Stimulated activated CD4-positive, alpha-beta T cell treated with anti-CD3 and anti-CD28 coated beads, Interleukin-1b, Interleukin-23, amount 100 ng/mL, for 1 hour (primary cell): ENCODE data around the gene CMTM3.
"Not testable (repeated sequence)": the region's sequence is repeated elsewhere in the genome, so short reads cannot be mapped to it uniquely, and the experiment has no call there.

Experiments
- DNase-seq, 2 donors: peaks; one replicate each; pipeline ENCODE4 v3.0.0-alpha.2; 2020; ENCODE audit warnings: low read depth in 2 of 2

The CMTM3 gene, protein sequence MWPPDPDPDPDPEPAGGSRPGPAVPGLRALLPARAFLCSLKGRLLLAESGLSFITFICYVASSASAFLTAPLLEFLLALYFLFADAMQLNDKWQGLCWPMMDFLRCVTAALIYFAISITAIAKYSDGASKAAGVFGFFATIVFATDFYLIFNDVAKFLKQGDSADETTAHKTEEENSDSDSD

DNA sequence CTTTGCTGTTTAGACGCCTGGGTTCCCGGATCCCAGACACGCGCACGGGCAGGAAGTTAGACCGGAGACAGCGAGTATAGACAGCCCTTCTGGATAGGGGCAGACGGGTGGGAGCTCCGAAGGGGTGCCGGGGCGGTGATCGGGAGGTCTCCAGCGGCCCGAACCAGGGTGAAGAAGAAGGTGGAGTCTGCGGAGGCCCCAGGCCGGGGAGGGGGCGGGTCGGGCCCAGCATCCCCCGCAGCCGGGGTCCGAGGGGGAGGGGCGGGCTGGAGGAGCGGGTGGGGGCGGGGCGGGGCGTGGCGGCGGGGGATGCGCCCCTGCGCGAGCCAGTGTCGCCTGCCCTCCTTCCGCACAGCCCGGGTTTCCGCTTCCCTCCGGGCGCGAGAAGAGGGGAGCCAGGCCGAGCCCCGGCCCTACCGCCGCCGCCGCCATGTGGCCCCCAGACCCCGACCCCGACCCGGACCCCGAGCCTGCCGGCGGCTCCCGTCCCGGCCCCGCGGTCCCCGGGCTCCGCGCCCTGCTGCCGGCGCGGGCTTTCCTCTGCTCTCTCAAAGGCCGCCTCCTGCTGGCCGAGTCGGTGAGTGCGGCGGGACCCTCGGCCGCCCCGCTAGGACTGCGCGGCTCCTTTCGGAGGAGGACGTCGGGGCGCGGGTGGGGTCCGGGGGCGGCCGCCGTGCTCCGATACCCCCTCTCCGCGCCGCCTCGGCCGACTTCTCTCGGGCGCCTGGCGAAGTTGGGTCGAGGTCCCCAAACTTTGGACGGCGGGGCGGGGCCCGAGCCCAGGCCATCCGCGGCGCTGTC lies at the start of gene CMTM3:
Gene CMTM3, plus strand, starts transcription at position 329 of the 801 bp plus-strand sequence. Its CDS starts 102 bp downstream, at position 431.
- peak; percentile 46 to 63 for DNase-seq

DNA sequence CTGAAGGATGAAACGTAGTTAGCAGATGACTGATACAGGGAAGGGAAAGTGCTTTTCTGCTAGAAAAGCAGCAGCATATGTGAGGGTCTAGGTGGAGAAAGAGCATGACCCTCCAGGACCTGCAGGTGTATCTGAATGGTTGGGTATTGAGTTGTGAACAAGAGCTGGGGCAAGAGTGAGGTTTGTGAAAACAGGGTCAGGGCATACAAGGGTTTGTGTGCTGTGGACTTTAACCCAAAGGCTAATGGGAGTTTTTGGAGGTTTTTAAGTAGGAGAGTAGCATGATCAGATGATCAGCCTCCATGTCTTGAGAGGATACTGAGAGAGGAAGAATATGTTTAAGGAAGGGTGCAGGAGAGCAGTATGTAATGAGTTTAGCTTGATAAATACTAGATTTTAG lies 44.4 kb upstream of the CMTM3 start:
- no peak for DNase-seq

DNA sequence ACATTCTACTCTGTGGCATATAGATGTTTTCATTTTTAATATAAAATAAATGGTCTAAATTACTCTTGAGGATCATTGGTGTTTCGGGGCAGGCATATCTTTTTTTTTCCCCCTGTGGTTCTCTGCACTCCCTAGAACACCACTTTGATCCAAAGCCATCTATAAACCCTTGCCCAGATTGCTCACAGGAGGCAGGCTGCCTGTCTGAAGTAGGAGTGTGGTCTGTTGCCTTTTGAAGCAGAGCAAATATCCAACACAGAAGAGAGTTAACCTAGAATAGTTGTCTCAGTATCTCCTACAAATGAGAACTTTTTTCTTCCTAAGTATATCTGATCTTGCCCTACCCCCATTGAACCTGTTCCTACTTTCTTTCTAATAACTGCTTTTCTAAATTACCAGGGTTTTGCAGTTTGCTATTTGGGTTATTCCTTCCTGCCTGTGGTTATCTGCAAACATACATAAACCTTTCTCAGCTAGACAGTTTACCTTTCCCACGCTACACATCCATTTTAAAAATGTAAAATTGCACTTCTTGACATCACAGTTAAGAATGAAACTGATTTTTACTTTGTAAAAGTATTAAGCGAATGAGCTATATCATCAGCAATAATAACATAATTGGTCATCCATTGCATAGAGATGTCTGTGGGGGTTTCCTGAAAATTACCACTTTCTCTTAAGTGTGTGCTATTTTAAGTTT lies 43.0 kb upstream of the CMTM3 start:
- DNase-seq: no peak

DNA sequence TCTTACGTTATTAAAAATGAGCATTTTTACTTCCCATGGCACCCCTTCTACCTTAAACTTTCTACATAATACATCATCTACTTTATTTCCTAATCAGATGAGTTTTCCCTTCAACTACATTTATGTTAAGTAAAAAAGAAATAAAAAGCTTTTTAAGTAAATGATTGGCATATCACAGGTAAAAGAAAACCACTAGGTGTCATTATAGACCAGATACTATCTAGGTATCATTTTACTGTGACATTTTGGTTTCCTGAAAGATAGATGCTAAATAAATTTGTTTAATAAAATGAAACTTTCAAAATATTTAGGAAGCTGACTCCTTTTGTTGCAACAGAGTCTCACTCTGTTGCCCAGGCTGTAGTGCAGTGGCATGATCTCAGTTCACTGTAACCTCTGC lies 42.1 kb upstream of the CMTM3 start:
- DNase-seq: no peak

DNA sequence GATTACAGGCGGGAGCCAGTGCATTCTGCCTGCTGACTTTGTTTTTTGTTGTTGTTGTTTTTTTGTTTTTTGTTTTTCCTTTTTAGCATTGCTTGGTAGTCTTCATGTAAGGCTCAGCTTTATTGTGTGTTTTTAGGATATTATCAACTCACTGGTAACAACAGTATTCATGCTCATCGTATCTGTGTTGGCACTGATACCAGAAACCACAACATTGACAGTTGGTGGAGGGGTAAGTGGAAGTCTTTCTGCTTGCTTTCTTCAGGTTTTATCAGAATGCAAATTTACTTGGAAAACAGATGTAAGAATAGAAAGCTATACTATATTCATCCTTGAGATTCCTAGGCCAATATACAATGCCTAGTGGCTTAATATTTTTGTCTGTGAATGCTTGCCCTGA lies 41.5 kb upstream of the CMTM3 start:
- DNase-seq: no peak

DNA sequence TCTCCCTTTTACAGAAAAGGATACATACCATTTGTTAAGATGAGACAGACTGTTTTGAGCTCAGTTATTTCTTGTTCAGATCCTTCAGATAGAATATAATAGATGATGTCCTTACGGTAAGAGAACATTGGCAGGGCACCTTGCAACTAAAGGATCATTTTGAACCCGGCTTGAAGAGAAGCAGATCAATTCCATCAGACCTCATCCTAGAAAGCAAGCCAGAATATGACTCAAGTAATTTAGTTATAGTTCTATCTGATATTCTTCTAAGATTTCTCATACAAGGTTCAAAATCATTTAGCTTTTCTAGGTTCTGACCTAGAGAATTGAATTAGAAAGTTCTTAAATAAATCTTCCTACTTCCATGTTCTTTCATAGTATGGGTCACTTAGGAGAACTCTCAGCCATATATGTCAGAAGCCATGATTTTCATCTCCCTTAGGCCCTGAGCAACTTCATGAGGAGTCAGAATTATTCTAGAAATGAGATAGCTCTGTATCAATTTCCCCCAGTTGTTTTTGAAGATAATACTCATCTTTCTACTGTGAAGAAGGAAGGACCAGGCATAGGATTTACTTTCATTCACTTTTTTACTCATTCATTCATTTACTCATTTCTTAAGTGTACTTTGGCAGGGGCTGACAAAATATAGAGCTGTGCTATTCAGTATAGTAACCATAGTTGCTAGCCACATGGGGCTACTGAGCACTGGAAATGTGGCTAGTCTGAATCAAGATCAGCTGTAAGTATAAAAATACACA lies 40.8 kb upstream of the CMTM3 start:
- no peak for DNase-seq

DNA sequence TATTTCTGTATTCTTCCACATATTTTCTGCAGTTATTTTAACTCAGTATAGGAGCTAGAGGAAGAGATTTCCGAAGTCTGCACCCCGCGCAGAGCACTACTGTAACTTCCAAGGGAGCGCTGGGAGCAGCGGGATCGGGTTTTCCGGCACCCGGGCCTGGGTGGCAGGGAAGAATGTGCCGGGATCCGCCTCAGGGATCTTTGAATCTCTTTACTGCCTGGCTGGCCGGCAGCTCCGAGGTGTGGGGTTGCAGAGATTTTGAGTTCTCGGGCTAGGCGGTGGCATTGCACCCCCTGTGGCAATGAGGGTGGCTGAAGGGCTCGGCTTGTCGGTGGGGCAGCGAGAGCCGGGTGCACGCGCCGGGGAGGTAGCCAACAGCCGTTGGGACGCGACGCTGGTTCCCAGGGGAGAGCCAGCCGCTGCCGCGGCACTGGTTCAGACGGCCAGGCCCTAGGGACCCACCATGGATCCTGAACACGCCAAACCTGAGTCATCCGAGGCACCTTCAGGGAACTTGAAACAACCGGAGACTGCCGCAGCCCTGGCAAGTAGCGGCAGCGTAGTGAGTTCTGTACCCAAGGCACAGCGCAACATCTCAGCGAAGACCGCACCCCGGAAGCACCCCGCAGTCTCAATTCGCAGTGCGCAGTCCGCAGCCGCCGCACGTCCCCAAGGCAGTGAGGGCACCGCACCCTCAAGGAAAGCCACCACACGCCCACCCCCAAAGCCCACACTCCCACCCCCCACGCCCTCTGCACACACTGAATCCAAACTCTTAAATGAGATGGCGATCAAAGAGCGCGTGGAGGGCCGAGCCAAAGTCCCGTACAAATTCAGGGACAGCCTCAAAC lies 38.2 kb upstream of the CMTM3 start, which contains the start of gene CMTM1:
Gene CMTM1, plus strand, starts transcription at position 389 of the 851 bp plus-strand sequence. Its CDS starts 75 bp downstream, at position 464.
- no peak for DNase-seq

DNA sequence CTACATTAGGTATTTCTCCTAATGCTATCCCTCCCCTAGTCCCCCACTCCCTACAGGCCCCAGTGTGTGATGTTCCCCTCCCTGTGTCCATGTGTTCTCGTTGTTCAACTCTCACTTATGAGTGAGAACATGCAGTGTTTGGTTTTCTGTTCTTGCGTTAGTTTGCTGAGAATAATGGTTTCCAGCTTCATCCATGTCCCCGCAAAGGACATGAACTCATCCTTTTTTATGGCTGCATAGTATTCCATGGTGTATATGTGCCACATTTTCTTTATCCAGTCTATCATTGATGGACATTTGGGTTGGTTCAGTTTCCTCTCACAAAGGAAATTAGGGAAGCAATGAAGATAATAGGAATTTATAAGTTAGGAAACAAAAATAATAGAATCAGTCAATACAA lies 37.2 kb upstream of the CMTM3 start:
- not testable (repeated sequence) for DNase-seq

DNA sequence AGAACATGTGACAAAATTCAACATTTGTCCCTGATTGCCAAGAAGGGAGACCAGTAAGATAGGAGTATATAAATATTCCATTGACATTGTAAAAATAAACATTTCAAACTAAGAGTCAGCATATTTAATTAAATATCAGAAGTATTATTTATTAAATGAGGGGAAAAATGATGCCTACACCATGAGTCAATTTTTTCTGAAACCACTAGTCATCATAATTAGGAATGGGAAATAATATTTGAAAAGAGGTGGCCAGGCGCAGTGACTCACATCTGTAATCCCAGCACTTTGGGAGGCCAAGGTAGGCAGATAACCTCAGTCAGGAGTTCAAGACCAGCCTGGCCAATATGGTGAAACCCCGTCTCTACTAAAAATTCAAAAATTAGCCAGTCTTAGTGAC lies 36.1 kb upstream of the CMTM3 start:
- no peak for DNase-seq

DNA sequence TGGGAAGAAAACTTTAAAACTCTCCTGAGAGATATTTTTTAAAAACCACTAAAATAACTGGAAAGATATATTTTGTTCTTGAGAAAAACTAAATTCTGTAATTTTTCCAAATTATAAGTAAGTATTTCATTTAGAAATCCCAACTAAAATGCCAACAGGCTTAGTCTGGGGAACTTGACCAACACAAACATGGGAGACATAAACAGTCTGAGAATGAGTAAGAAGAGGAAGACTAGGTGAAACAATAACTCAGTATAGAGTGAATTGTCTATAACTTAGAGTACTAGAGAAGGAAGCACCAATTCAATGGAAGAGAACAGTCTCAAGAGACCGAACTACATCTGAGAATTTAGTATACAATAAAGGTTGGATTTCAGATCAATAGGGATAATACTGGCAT lies 35.4 kb upstream of the CMTM3 start:
- DNase-seq: no peak

DNA sequence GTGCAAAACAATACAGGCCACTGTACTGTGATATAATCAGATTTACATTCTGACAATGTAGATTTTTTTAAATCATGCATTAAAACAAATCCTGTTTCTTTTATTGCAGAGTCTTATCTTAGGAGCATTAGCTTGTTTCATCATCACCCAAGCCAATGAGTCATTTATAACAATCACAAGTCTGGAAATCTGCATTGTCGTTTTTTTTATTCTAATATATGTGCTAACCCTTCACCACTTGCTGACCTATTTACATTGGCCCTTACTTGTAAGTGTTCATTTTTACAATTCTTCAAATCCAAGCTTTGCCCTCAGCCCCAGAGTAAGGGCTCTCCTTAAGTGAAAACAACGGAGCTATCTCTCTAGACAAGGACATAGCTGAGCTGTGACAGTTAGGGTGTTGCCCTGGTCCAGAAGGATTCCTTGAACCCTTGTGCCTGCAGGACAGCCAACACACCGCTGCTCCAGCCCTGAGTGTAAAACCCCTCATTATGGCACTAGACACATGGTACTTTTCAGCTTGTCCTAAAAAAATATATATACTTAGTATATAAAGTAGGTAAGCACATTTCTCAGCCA lies 34.6 kb upstream of the CMTM3 start:
- no peak for DNase-seq

DNA sequence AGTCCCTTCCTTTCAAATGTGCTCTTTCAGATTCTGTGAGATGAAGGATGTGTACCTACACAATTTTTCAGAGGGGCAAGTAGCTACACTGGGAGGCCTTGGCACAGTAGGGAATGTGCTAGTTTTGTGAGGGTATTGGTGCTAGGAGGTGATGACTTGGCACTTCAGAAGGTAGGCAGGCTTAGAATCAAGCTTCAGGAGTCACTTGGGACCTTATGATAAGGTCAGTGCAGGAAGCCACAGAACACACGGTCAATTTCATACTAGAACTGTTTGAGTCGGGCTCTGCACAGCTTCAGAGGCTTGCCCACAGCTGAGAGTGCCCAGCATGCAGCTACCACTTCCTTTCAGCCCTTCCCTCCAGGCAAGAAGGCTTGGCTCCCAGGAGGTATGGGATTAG lies 32.1 kb upstream of the CMTM3 start:
- DNase-seq: no peak

DNA sequence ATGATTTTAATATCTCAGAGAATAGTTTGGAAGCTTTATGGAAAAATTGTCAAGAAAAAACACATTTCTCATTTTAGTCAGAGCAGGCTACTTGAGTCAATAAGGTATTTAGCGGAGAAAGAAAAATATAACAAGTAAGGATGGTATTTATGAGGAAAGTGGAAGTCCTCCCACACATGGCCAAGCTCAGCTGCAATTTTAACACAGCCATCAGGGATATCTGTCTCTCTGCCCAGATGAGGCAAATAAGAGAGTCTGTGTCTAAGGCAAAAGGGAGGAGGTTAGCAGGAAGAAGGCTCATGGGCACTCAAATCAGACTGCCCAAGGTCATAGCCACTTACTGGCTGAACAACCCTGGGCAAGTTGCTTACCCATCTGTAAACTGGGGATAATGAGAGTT lies 30.4 kb upstream of the CMTM3 start:
- DNase-seq: no peak

DNA sequence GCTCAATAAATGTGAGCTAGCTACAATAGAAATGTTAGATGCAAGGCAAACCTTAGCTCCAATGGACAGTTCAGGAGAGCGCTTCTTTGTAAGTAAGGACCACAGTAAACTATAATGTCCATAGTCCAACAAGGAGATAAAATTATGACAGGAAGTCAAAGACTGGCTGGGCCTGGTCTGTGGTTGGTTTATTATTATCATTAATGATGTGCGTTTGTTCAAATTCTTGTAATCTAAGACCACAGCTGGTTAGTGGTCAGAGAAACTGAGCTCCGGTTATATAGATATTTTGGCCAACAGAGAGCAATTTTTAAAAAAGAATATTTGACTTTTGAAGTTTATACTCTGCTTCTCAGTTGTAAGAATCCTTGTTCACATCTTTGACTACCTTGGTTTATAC lies 30.0 kb upstream of the CMTM3 start:
- DNase-seq: no peak

DNA sequence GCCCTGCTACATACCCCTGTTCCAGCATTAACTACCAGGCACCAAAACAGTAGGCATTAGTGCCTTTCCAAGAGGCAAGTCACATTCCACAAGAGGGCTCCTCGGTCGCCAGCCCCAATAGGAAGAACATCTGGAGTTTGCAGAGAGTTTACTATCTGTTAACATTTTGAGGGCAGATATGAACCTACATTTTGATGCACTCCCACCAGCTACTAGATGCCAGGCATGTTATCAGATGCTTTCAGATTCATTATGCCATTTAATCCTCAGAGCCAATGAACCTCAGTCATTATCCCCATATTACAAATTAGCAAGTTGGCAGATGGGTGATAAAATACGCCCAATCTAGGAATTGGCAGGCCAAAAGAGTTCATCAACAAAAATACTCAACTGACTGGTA lies 29.4 kb upstream of the CMTM3 start:
- no peak for DNase-seq

DNA sequence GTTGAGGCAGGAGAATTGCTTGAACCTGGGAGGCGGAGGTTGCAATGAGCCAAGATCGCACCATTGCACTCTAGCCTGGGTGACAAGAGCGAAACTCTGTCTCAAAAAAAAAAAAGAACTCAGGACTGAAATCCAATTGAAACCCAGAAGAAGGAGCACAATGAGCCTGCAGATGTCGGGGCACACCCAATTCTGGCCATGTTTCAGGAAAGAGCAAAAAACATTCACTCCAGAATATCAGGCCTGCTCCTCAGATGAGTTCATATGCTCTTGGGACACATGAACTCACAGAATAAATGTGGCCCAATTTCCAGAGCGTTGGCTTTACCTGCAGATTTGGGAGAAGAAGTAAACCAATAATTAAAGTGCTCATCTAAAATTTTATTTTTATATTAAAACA lies 28.2 kb upstream of the CMTM3 start:
- DNase-seq: no peak

DNA sequence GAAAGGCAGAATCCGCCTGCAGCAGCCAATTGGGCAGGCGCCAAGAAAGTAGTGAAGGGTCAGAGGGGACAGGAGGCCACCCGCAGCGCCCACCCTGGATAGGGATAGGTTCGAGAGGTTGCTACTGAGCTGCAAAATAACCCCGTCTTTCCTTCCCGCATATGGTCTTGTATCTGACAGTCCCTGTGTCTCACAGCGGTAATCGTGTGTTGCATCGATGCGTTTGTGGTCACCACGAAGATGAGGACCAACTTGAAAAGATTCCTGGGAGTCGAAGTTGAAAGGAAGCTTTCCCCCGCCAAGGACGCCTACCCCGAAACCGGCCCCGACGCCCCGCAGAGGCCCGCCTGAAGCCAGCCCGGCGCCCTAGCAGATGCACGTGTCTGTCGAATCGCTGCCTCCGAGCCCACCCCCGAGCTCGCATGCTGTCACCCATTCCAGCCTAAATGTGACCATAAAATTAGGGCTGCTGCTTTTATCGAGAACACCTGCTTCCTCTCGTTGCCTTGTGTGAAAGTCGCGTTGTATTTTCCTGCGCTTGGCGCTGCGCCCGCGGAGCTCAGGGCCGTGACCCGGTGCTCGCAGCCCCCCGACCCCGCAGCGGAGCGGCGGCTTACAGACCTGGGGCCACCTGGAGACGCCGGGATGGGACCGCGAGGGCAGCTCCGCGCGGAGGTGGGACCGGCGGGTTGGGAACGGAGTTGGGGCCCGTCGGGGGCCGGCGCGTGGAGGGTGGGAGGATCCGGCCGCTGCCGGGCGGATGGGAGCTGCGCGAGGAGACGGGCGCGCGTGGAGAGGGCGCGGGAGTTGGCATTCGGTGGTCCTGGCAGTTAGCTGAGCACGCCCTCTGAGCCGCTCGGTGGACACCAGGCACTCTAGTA lies 25.6 kb upstream of the CMTM3 start, which contains the start of gene CMTM2:
Gene CMTM2, plus strand, starts transcription at position 813 of the 881 bp plus-strand sequence. CDS start 145 bp downstream, outside the sequence.
- no peak for DNase-seq

DNA sequence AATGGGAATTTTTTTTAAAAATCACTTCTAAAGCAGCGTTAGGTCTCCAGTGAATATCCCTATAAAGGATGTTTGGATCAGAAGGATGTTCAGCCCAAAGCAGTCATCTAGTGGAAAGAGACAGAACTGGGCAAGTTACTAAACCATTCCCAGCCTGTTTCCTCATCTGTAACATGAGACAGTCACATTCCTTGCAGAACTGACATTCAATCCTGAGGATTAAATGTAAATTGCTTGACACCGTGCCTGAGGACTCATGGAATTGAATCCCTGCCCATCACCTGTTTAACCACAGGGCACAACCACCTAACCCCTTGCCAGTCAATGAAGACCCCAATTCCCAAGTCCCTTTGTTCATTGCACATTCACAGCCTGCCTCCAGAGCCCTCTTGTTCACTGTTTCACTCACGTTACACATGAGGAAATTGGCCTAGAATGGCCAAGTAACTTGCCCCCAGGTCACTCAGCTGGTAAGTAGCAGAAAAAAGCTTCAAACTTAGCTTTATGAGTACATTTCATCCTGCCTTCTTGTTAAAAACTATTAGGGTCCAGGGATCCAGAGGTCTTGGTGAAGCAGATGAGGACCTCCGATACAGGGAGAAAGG lies 23.8 kb upstream of the CMTM3 start:
- DNase-seq: no peak
